Measurements from ENCODE around the gene TCL1B.
"Not testable (repeated sequence)": the region's sequence is repeated elsewhere in the genome, so short reads cannot be mapped to it uniquely, and the experiment has no call there.

Gene TCL1B

DNA sequence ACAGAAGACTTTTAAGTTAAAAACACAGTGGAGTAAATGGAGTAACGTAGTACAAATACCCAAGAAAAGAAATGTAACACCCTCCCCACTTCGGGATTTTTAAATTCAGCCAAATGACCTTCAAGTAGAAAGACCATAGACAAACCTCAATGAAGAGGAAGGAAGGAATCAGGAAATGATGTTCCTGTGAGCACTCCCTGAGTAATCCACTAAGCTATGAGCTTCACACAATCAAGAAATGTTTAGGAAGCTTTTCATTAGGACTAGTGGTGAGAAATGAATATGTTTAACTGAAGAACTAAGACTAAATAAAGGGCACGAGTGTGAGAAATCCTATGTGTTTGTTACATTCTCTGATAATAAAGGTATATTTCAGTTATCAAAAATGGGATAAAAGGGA lies 17.6 kb downstream of the TCL1B start:
- DNase-seq, result no peak

DNA sequence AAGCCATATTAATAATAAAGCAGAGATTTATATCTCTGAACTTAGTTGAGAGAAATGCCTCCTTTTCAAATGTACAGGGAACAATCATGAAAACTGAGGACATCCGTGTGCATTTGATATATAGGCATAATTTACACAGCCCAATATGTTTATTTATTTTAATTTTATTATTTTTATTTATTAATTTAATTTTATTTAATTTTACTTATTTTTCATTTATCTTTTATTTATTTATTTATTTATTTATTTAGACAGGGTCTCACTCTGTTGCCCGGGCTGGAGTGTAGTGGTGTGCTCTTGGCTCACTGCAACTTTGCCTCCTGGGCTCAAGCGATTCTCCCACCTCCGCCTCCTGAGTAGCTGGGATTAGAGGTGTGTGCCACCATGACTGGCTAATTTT lies 19.3 kb downstream of the TCL1B start:
- DNase-seq, result no peak

DNA sequence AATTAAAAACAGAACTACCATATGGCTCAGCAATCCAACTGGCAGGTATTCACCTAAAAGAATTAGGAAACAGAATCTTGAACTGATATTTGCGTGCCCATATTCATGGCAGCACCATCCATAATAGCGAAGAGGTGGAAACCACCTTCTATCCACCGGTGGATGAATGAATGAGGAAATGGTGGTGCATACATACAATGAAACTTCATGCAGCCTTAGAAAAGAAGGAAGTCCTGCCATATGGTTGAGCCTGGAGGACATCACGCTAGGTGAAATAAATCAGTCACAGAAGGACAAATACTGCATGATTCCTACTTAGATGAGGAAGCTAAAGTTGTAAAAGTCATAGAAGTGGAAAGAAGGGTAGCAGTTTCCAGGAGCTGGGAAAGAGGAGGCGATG lies 21.1 kb downstream of the TCL1B start:
- DNase-seq, result no peak

DNA sequence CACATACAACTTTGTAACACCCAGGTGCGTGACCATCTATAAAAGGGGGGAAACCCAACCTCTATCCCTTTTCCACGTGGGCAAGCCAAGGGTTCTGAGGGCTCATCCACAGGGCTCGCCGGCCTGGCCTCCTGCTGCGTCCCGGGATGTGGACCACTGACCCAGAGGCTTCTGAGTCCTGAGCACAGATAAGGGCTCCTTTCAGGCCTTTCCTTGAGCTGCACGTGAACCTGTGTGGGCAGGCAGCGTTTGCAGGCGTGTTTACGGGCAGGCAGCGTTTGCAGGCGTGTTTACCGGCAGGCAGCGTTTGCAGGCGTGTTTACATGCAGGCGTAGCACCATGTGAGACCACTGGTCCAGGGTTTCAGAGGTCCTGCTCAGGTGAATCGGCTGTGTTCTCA lies 23.9 kb downstream of the TCL1B start:
- no peak for DNase-seq

DNA sequence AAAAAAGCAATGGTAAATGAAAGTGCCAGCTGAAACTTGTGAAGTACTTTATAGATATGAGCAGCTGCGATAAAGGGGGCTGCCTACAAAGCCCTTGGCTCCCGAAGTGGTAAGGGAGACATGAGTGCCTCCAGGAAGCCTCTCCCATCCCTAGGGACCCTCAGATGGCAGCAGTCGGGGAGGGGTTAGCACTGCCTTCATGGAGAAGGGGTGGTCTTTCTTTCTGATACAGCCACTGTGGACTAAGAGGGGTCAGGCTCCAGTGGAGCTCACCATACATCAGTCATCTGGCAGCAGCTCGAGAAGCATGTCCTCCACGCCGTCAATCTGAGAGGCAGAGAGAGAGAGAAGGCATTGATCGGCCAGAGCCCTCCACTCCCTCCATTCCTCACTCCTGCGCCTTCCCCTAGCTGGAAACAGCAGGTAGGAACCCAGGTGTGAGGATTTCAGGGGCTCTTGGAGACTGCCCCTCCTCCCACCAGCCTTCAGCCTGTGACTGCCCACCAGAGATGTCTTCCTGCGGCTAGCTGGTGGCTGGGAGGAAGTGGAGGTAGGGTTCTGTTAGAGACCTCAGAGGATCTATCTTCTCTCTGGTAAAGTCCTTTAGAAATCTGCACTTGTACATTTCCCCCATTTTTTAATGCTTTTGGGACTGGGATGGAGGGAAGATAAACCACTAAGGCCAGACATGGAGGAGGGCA lies 25.4 kb downstream of the TCL1B start:
- DNase-seq, result no peak

DNA sequence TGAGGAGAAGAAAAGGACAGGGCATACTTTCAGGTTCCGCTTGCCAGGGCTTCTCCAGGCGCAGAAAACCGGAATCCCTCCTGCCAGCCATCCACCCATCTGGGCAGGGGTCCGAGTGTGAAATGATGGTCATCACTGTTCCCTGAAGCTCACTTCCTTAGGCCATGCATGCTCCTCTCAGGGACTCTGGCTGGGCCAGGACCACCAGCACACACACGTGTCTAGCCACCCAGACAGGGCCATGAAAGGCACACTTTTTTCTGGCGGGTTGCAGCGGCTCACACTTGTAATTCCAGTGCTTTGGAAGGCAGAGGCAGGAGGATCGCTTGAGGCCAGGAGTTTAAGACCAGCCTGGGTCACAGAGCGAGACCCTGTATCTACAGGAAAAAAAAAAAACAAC lies 26.2 kb downstream of the TCL1B start:
- DNase-seq, result no peak

DNA sequence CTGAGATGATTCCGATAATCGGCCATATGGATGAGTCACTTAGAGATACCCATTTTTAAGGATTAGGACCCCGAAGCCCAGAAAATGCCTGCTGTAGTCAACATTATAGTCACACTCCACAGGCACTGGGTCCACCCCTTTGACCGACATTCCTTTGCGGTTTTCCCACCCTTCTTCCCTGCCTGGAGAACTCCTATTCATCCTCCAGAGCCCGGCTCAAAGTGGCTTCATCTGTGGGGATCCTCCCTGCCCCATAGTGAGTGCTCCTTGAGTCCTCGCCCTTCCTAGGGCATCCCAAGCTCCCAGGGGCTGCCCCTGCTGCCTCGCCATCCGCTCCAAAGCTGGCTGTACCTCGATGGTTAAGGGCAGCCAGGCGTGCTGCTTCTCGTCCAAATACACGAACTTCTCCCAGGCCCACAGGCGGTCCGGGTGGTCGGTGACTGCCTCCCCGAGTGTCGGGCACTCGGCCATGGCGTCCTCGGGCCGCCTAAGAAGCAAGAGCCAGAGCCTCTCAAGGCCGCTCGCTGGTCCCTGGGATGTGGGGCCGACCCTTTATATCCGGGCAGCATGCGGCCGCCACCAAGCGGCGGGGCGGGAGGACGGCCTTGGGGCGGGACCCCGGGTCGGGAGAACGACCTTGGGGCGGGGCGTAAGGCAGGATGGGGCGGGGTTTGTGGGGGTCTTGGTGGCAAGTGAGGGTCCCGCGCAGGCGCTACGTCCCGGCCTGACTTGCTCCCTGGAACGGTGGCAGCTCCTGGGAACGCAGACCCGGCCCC lies 27.6 kb downstream of the TCL1B start, which contains the start of gene TCL1A:
Gene TCL1A, minus strand, starts transcription at position 530 of the 776 bp plus-strand sequence. Its CDS starts 59 bp downstream, at position 471.
- DNase-seq, result no peak

DNA sequence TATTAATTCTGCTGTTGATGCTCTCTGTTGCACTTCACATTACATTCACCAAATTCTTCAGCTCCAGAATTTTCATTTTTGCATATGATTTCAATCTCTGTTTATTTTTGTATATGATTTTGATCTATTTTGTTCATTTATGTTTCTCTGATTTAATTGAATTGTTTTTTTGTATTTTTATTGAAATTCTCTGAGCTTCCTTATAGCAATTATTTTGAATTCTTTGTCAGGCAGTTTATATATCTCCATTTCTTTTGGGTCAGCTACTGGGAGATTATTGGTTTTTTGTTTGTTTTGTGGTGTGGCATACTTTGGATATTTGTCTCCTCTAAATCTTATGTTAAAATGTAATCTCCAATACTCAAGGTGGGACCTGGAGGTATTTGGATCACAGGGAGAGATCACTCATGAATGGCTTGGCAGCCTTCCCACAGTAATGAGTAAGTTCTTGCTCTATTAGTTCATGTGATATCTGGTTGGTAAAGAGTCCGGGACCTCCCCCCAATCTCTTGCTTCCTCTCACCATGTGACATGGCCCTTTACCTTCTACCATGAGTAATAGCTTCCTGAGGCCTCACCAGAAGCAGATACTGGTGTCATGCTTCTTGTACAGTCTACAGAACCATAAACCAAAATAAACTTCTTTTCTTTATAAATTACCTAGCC lies 36.4 kb downstream of the TCL1B start:
- DNase-seq, result no peak

DNA sequence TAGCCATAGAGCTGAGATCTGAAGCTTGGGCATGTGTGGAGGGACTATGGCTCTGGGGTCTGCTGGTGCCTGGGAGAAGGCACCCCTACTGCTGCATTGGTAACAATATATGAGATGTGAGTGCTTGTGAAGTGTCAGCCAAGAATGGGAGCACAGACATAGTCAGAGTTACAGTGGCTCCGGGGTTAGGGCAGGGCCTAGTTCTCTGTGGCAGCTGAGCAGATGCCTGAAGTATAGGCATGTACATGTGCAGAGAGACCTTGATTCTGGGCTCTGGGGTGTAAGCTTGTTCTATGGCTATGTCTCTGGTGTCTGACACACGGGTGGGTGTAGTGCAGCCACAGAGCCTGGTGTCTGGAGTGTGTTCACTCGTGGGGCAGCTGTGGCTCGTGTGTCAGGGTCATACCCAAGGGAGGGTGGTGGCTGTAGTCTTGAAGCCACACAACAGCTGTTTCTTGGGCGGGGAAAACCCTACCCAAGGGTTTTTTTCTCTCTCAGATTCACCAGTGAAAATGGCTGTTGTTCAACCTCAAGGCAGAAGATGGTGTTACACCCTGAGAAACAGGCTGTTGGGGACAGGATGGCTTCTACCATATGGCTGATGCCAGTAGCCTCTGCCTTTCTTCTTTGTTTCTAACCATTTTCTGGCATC lies 39.6 kb downstream of the TCL1B start:
- no peak for DNase-seq

DNA sequence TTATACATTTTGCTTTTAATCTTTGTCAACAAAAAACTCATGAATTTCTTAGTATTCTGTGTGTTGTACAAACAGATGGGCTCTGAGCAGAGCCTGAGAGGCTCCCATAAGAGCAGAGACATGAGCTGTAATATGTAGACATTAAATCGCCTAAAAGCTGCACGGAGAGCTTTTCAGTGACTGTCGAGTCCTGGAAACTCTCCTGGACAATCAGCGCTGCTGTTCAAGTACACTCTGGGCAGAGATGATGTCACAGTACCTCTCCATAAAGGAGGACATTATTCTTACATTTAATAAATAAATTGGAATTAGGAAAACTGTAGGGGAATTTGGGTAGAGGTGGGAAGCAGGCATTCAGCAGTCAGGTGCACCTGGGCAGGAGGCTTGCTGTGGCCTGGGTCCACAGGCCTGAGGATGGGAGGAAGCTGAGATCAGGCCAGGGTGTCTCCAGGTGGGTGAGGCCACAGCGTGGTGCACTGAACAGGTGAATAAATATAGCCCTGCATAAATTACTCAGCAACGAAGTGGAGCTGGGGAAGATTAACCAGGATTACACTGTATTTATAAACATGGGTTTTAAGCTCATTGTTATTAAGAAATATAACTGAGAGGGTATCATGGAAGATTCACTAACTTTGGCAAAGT lies 41.0 kb downstream of the TCL1B start:
- peak; percentile 5 for DNase-seq

DNA sequence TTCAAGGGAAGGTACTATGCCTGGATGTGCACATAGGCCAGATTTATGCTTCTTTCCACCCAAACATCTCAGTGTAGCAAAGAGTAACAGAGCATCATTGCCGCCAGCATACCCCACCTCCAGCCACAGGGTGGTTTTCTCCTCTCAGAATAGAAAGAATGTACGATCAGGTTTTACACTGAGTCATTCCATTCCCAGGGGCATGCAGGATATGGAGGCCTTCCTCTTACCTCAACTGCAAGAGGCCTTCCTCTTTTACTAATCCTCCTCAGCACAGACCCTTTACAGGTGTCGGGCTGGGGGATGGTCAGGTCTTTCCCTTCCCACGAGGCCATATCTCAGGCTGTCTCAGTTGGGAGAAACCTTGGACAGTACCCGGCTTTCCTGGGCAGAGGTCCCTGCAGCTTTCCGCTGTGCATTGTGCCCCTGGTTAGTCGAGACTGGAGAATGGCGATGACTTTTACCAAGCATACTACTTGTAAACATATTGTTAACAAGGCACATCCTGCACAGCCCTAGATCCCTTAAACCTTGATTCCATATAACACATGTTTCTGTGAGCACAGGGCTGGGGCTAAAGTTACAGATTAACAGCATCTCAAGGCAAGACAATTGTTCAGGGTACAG lies 43.3 kb downstream of the TCL1B start:
- DNase-seq, result not testable (repeated sequence)

DNA sequence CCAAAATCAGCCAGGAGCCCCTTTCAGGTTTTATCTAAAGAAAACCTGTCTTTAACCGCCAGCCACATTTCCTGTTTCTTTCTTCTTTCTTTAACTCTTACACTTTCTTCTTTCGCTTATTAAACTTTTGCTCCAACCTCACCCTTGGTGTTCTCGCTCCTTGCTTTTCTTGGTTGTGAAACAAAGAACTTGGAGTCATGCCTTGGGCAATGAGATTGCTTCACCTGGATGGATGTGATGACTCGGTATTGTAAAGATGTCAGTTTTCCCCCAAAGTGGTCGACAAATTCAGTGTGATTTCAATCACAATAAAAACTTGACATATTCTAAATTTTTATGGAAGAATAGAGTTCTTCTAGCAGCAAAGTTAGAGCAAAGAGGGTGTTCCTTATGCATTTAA lies 43.9 kb downstream of the TCL1B start:
- no peak for DNase-seq

DNA sequence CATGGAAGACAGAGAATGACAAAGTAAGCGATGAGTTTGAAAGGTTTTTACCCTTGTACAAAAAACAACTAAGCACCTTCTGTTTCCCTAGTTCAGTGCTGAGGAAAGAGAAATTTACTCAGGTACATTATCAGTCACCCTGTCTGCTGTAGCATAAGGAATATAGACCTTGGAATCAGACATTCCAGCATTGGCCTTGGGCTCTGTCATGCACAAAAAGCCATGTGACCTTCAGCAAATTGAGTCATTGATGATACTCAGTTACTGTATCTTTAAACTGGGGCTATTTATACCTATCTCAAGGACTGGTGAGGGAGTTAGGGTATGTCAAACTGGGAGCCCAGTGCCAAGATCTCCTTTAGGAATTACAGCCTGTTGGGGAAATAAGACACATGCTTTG lies 47.0 kb downstream of the TCL1B start:
- DNase-seq, result no peak

DNA sequence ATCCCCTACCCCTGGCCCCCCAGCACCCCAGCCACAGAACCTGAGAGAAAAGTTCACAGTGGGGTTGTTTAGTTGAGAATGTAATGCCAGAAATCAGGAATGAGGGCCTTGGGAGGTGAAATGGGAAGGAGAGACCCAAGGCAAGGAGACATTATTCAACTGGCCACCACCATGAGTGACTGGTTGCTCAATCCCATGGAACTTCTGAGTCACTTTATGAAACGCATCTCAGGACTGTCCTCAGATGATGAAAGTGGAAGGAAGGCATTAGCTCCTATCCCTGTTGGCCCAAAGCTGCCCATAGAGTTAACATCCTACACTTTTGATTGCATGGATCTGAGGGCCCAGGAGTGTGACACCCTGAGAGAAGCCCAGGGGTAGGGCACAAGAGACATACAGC lies 53.1 kb downstream of the TCL1B start:
- no peak for DNase-seq

DNA sequence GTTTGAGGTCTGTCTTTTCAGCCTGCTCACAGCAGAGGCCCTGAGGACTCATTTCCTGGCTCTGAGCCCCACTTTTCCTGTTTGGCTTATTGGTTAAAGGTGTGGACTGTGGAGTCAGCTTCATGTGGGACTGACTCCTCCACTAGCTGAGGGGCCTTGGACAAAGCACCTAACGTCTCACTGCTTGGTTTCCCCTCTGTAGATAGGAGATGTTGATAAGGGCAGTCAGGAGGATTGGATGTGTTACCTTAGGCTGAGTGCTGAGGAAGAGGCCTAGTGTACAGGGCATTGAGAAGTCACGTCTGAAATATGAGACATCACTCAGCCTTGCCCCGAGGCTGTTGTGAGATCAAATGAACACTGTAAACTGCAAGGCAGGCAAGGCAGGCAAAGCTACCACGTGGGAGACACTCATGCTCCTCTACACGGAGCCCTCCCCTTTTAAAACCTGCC lies 54.8 kb downstream of the TCL1B start:
- peak; percentile 50 for DNase-seq

DNA sequence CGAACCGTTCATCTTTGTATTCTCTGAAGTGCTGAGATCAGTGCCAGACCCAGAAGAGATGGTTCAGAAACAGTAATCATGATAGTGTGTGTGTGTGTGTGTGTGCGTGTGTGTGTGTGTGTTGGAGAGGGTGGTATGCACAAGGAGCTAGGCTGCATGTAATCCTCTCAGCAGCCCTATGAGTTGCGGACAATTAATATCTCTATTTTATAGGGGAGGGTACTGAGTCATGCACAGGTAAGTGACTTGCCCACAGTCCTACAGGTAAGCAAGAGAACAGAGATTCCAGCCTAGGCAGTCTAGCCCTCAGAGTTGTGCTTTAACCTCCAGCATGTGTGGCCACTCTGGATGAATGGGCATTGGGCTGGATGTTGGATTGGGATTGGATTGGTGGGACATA lies 55.6 kb downstream of the TCL1B start:
- DNase-seq, result no peak
